Measurements from ENCODE around the gene ZMIZ1. TPM values are rescaled to one million over a fixed set of nuclear protein-coding genes. Genes with fewer than 3 reads are reported as not detected.

ZMIZ1 gene
- total RNA-seq, 1 experiment from 2014 or later: 35.8 TPM

DNA sequence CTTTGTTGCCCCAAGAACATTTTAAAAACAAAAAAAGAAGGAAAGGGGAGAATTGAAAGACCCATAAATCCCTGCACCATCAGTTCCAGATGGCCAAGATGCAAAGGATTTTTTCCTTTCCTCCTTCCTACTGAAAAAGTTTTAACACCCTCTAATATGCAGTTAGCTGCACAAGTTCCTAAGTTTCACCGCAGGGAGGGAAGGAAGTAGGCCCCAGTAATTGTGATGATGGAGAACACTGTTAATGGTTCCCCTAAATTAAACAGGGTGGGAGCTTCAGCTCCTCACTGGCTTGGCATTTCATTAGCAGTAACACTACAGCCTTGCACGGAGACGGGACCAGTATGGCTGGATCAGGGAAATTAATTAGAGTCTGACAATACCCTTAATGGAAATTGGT lies 214.8 kb downstream of the ZMIZ1 start:
- POLR2A ChIA-PET (ENCODE audit: low non-redundant PET): no interaction called here

DNA sequence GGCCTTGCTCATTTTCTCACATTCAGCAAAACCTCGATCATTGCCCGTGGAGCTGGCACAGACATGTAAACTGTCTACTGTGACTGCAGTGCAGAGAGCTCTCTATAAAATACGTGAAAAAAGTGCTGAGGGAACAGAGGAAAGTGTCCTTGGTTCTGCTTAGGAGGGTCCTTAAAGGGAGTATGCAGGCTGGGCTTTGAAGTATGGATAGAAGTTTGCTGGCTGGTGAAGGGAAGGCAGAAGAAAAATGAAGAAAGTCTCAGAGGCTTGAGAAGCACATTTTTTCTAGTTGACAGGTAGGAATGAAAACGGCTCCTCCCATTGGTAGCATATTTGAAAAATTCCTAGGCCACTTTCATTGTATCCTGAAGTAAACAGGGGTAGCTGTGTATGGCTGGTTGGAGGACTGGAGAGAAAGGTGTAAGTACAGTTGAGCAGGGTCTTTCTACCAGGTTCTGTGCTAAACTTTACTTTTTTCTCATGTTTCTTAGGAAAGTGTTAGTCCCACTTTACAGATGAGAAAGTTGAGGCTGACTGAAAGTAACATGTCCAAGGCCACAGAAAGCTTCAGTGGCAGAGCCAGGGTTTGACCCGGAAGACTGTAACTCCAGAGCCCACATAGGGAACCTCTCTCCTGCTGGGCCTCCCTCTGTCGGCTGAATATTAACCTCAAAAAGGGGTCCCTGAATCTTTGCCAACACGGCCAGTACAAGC lies 215.5 kb downstream of the ZMIZ1 start:
- no peaks in the 10 kb centered on the region for H3K27me3 ChIP-seq (replicated peaks; ENCODE audit: insufficient read depth, low read depth, low read length, poor library complexity)
- TF ChIP-seq EZH2 (IDR thresholded peaks at IDR 0.05; ENCODE audit: borderline replicate concordance, low read depth, low read length, poor library complexity, severe bottlenecking): no peak
- TF ChIP-seq, protein P1, sequence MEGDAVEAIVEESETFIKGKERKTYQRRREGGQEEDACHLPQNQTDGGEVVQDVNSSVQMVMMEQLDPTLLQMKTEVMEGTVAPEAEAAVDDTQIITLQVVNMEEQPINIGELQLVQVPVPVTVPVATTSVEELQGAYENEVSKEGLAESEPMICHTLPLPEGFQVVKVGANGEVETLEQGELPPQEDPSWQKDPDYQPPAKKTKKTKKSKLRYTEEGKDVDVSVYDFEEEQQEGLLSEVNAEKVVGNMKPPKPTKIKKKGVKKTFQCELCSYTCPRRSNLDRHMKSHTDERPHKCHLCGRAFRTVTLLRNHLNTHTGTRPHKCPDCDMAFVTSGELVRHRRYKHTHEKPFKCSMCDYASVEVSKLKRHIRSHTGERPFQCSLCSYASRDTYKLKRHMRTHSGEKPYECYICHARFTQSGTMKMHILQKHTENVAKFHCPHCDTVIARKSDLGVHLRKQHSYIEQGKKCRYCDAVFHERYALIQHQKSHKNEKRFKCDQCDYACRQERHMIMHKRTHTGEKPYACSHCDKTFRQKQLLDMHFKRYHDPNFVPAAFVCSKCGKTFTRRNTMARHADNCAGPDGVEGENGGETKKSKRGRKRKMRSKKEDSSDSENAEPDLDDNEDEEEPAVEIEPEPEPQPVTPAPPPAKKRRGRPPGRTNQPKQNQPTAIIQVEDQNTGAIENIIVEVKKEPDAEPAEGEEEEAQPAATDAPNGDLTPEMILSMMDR (conservative IDR thresholded peaks at IDR 0.05; ENCODE audit: low read depth, low read length): no peak
- peaks cover 3% of the 10 kb centered on the region for H3K36me3 ChIP-seq (ENCODE audit: insufficient read depth, low read length, poor library complexity, severe bottlenecking)
- no peak for DNase-seq (ENCODE audit: low spot score)
- H3K4me1 ChIP-seq (ENCODE audit: insufficient read depth, low read length, poor library complexity, severe bottlenecking): peaks cover 15% of the 10 kb centered on the region
- CTCF ChIA-PET: no interaction called here
- intact Hi-C loops (cut with micrococcal nuclease; ENCODE audit: unreplicated experiment): no loop called here
- H3K9me3 ChIP-seq (ENCODE audit: low read depth, low read length, poor library complexity, severe bottlenecking): no peaks in the 10 kb centered on the region
- H3K27ac ChIP-seq (ENCODE audit: low read depth, low read length, poor library complexity, severe bottlenecking): no peak overlapping the region
- POLR2A ChIA-PET (ENCODE audit: low non-redundant PET): no interaction called here
- no TSS peak for BruUV-seq (replicated peaks)
- H3K4me3 ChIP-seq (ENCODE audit: low read depth, low read length, poor library complexity, severe bottlenecking): no peak overlapping the region

More for the DNA sequence above, 214.8 kb downstream of the ZMIZ1 start:
- CTCF ChIA-PET: no interaction called here
- no peak for DNase-seq (ENCODE audit: low spot score)
- Histone ChIP-seq H3K27ac (ENCODE audit: low read depth, low read length, poor library complexity, severe bottlenecking) (no peak overlapping the region), H3K9me3 (ENCODE audit: low read depth, low read length, poor library complexity, severe bottlenecking) (no peaks in the 10 kb centered on the region), H3K36me3 (ENCODE audit: insufficient read depth, low read length, poor library complexity, severe bottlenecking) (peaks cover 3% of the 10 kb centered on the region), H3K4me1 (ENCODE audit: insufficient read depth, low read length, poor library complexity, severe bottlenecking) (peaks cover 15% of the 10 kb centered on the region), H3K4me3 (ENCODE audit: low read depth, low read length, poor library complexity, severe bottlenecking) (no peak overlapping the region), H3K27me3 (replicated peaks; ENCODE audit: insufficient read depth, low read depth, low read length, poor library complexity) (no peaks in the 10 kb centered on the region)
- TF ChIP-seq, protein P1 (conservative IDR thresholded peaks at IDR 0.05; ENCODE audit: low read depth, low read length): no peak
- no peak for TF ChIP-seq EZH2 (IDR thresholded peaks at IDR 0.05; ENCODE audit: borderline replicate concordance, low read depth, low read length, poor library complexity, severe bottlenecking)
- intact Hi-C loops (cut with micrococcal nuclease; ENCODE audit: unreplicated experiment): no loop called here
- no TSS peak for BruUV-seq (replicated peaks)

DNA sequence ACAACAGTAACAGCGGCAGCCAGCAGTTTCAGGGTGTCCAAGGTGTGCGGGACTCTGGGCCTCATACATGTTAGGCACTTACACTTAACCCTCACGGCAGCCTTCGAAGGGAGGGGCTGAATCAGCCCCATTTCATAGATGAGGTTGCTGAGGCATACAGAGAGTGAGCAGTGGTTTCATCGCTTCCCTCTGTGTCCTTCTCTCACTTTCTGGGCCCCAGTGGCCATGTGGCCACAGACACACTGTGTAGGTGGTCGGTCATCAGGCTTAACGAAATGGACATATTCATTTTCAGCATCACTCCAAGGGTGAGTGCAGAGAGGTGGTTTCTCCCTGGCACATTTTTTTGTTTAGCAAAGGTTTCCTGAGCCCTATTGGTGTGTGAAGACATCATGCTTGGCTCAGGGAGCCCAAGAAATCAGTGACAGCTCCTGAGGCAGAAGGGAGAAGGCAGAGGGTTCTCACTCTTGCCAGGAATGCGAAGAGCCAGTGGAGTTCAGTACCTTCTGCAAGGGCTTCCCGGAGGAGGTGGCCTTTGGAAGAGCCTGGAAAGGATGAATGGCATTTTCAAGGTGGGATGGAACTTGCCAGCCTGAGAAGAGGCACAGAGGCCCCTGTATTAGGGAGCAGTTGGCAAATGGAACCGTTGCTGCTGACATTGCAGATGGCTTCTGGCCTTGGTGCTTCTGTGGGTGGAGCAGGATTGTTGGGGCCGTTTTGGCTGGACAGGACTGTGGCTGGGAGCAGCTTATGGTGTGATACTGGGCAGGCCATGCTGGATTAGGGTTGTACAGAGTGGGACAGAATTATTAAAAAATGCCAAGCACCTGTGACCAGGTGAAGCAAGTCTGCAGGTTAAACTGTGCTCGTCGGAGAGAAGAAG lies 216.8 kb downstream of the ZMIZ1 start:
- peaks cover 3% of the 10 kb centered on the region for H3K36me3 ChIP-seq (ENCODE audit: insufficient read depth, low read length, poor library complexity, severe bottlenecking)
- no TSS peak for BruUV-seq (replicated peaks)

More for the DNA sequence above, 216.8 kb downstream of the ZMIZ1 start:
- CTCF ChIA-PET: no interaction called here
- H3K9me3 ChIP-seq (ENCODE audit: low read depth, low read length, poor library complexity, severe bottlenecking): no peaks in the 10 kb centered on the region
- POLR2A ChIA-PET (ENCODE audit: low non-redundant PET): no interaction called here
- H3K4me3 ChIP-seq (ENCODE audit: low read depth, low read length, poor library complexity, severe bottlenecking): no peak overlapping the region
- intact Hi-C loops (cut with micrococcal nuclease; ENCODE audit: unreplicated experiment): no loop called here
- no peaks in the 10 kb centered on the region for H3K27me3 ChIP-seq (replicated peaks; ENCODE audit: insufficient read depth, low read depth, low read length, poor library complexity)
- H3K27ac ChIP-seq (ENCODE audit: low read depth, low read length, poor library complexity, severe bottlenecking): no peak overlapping the region
- DNase-seq (ENCODE audit: low spot score): no peak
- peaks cover 15% of the 10 kb centered on the region for H3K4me1 ChIP-seq (ENCODE audit: insufficient read depth, low read length, poor library complexity, severe bottlenecking)
- TF ChIP-seq, protein P1 (conservative IDR thresholded peaks at IDR 0.05; ENCODE audit: low read depth, low read length): no peak
- TF ChIP-seq EZH2 (IDR thresholded peaks at IDR 0.05; ENCODE audit: borderline replicate concordance, low read depth, low read length, poor library complexity, severe bottlenecking): no peak
